HEK293 (cell line): ENCODE results near the gene CLTC.

Experiments used
- CTCF ChIA-PET: fragments of 350-600 bp; formaldehyde crosslinking; extraction: SDS; loops from one replicate; lab custom pipeline; 2021; ENCODE audit warnings: antibody characterized with exemption; lab: Yijun Ruan, JAX
- POLR2A ChIA-PET: fragments of 300-600 bp; formaldehyde crosslinking; extraction: SDS; loops from one replicate; lab custom pipeline; 2020; ENCODE audit warnings: antibody characterized with exemption, inconsistent platforms; lab: Yijun Ruan, JAX
- H3K27ac ChIP-seq: fragments of 200-500 bp; sonication (Bioruptor generic); 2 replicates; pipeline ENCODE4 v1.5.1; 2014; ENCODE audit warnings: low read depth, low read length, control low read depth, inconsistent platforms; ENCODE audit errors: extremely low read depth
- H3K36me3 ChIP-seq, 2 experiments: fragments of 200-500 bp in 1 of 2; sonication (Bioruptor generic) in 1 of 2; 1 replicate in 1 of 2; 2 replicates in 1 of 2; pipeline ENCODE4 v1.5.1; 2014 to 2017; ENCODE audit warnings: inconsistent platforms in 2 of 2, low read length in 2 of 2; ENCODE audit not compliant: control insufficient read depth in 2 of 2, insufficient read depth in 1 of 2
- H3K4me1 ChIP-seq: fragments of 200-500 bp; sonication (Bioruptor generic); 2 replicates; pipeline ENCODE4 v1.5.1; 2014; ENCODE audit warnings: mild to moderate bottlenecking, low read length, inconsistent platforms; ENCODE audit not compliant: control insufficient read depth, insufficient read depth
- H3K4me3 ChIP-seq: 2 replicates; pipeline ENCODE4 v1.5.1; 2011; ENCODE audit warnings: low read depth, mild to moderate bottlenecking, control low read depth, low read length, moderate library complexity
- H3K9me3 ChIP-seq: fragments of 200-500 bp; sonication (Bioruptor generic); 2 replicates; pipeline ENCODE4 v1.5.1; 2014; ENCODE audit warnings: low read depth, low read length, inconsistent platforms; ENCODE audit not compliant: control insufficient read depth, insufficient read depth
- ELK4 ChIP-seq: IDR thresholded peaks from 2 replicates; pipeline ENCODE4 v1.6.1; 2011; ENCODE audit warnings: mild to moderate bottlenecking, low read depth, low read length, borderline replicate concordance
- TCF7L2 ChIP-seq: IDR thresholded peaks from 2 replicates; pipeline ENCODE4 v1.6.1; 2011; ENCODE audit warnings: low read depth, mild to moderate bottlenecking, inconsistent platforms, low read length, moderate library complexity, borderline replicate concordance
- ZBTB44 ChIP-seq: fragments of 450-650 bp; IDR thresholded peaks from 2 replicates; pipeline ENCODE4 v1.5.1; 2018; ENCODE audit warnings: missing biosample characterization, mild to moderate bottlenecking, missing genetic modification characterization
- ZFP69B ChIP-seq: fragments of 450-650 bp; formaldehyde crosslinking; IDR thresholded peaks from 2 replicates; pipeline ENCODE4 v1.5.1; 2016; ENCODE audit warnings: missing biosample characterization, missing genetic modification characterization
- ZNF121 ChIP-seq: fragments of 450-650 bp; formaldehyde crosslinking; IDR thresholded peaks from 2 replicates; pipeline ENCODE4 v1.5.1; 2016; ENCODE audit warnings: missing biosample characterization, missing genetic modification characterization
- ZNF23 ChIP-seq: fragments of 450-650 bp; formaldehyde crosslinking; IDR thresholded peaks from 2 replicates; pipeline ENCODE4 v1.5.1; 2016; ENCODE audit warnings: missing biosample characterization, missing genetic modification characterization, borderline replicate concordance
- ZNF664 ChIP-seq: fragments of 450-650 bp; formaldehyde crosslinking; IDR thresholded peaks from 2 replicates; pipeline ENCODE4 v1.5.1; 2016; ENCODE audit warnings: missing biosample characterization, missing genetic modification characterization
- ZNF768 ChIP-seq: fragments of 450-650 bp; formaldehyde crosslinking; IDR thresholded peaks from 2 replicates; pipeline ENCODE4 v1.5.1; 2018; ENCODE audit warnings: missing biosample characterization, mild to moderate bottlenecking, missing genetic modification characterization

Gene CLTC

GRCh38 chr17:59743842-59744241 lies 124.1 kb downstream of the CLTC start:
- H3K36me3 ChIP-seq: peaks cover 22 to 24% of the 10 kb centered on the region in 2 experiments
- CTCF ChIA-PET: interaction anchor here (0.9 to 1.0 kb wide), 3 partner anchors 10 to 96 kb away, joined by 3 to 4 read pairs (median 3); no protein-coding TSS in a partner anchor
- POLR2A ChIA-PET: no interaction called here

GRCh38 chr17:59745040-59745439 lies 125.3 kb downstream of the CLTC start:
- no peak overlapping the region for H3K27ac ChIP-seq
- TF ChIP-seq ZBTB44 (tag by site-specific recombination) (no peak), ZNF664 (peak; percentile 70)
- CTCF ChIA-PET: interaction anchor here (0.6 to 5.5 kb wide), 10 partner anchors 9 to 675 kb away, joined by 3 to 37 read pairs (median 5); no protein-coding TSS in a partner anchor
- H3K4me1 ChIP-seq: no peaks in the 10 kb centered on the region
- POLR2A ChIA-PET: no interaction called here
- H3K36me3 ChIP-seq: peaks cover 18% of the 10 kb centered on the region in 2 experiments
- H3K9me3 ChIP-seq: no peaks in the 10 kb centered on the region; the same call in 1 of the 2 replicates
- no peak overlapping the region for H3K4me3 ChIP-seq

More at GRCh38 chr17:59743842-59744241, 124.1 kb downstream of the CLTC start:
- no peak for TF ChIP-seq ZNF768
- TF ChIP-seq ELK4: no peak
- TF ChIP-seq TCF7L2: no peak
- TF ChIP-seq ZNF121 (tag by site-specific recombination): no peak
- TF ChIP-seq ZNF23 (tag by site-specific recombination): no peak
- no peak for TF ChIP-seq ZFP69B (tag by site-specific recombination)
- Histone ChIP-seq H3K27ac (no peak overlapping the region), H3K4me1 (no peaks in the 10 kb centered on the region), H3K9me3 (no peaks in the 10 kb centered on the region; the same call in 1 of the 2 replicates), H3K4me3 (no peak overlapping the region)
